MG63 (cell line): ENCODE data around the gene TFB2M. TPM values are rescaled to one million over a fixed set of nuclear protein-coding genes. Genes with fewer than 3 reads are reported as not detected.

Experiments used
- DNase-seq: peaks from one replicate; pipeline ENCODE4 v3.0.0-alpha.2; 2020
- H3K27me3 ChIP-seq: fragments of 250-450 bp; sonication (Bioruptor Pico); 2 replicates; pipeline ENCODE4 v1.5.1; 2020; ENCODE audit warnings: mild to moderate bottlenecking, moderate library complexity
- H3K36me3 ChIP-seq: fragments of 250-450 bp; sonication (Bioruptor Pico); 2 replicates; pipeline ENCODE4 v1.5.1; 2020; ENCODE audit warnings: mild to moderate bottlenecking, moderate library complexity
- H3K4me3 ChIP-seq: fragments of 250-450 bp; sonication (Bioruptor Pico); 2 replicates; pipeline ENCODE4 v1.5.1; 2020; ENCODE audit warnings: mild to moderate bottlenecking, moderate library complexity
- H3K9me3 ChIP-seq: fragments of 250-450 bp; sonication (Bioruptor Pico); 2 replicates; pipeline ENCODE4 v1.5.1; 2020; ENCODE audit warnings: mild to moderate bottlenecking, moderate library complexity
- total RNA-seq: library from RNA; depleted of rRNA; stranded (reverse); fragments of >200 nt; shearing (Covaris generic); gene quantifications from 2 replicates; pipeline ENCODE4 v1.2.3, GENCODE V29; 2014; ENCODE audit warnings: low replicate concordance

TFB2M gene
- total RNA-seq, 1 experiment from 2014 or later, result 10.9 TPM

- no peak for DNase-seq
- H3K27me3 ChIP-seq, result no peaks in the 10 kb centered on the region
- no peak overlapping the region for H3K4me3 ChIP-seq
- peaks cover 17% of the 10 kb centered on the region for H3K36me3 ChIP-seq
- no peaks in the 10 kb centered on the region for H3K9me3 ChIP-seq
Observed at GRCh38 chr1:246537441-246537840, 28.6 kb downstream of the TFB2M start.

GRCh38 chr1:246534114-246534513, 31.9 kb downstream of the TFB2M start:
- no peaks in the 10 kb centered on the region for H3K36me3 ChIP-seq
- DNase-seq, result no peak
- H3K27me3 ChIP-seq, result no peaks in the 10 kb centered on the region
- no peak overlapping the region for H3K4me3 ChIP-seq
- peaks cover 7% of the 10 kb centered on the region for H3K9me3 ChIP-seq

- H3K4me3 ChIP-seq, result no peak overlapping the region
Observed at GRCh38 chr1:246533371-246533905, 32.6 kb downstream of the TFB2M start.

GRCh38 chr1:246532519-246532918, 33.5 kb downstream of the TFB2M start:
- no peak for DNase-seq
- Histone ChIP-seq H3K36me3 (no peaks in the 10 kb centered on the region), H3K4me3 (no peak overlapping the region), H3K9me3 (peaks cover 7% of the 10 kb centered on the region), H3K27me3 (no peaks in the 10 kb centered on the region)

More at GRCh38 chr1:246533371-246533905, 32.6 kb downstream of the TFB2M start:
- no peaks in the 10 kb centered on the region for H3K36me3 ChIP-seq
- no peak for DNase-seq
- no peaks in the 10 kb centered on the region for H3K27me3 ChIP-seq
- H3K9me3 ChIP-seq, result peaks cover 7% of the 10 kb centered on the region

- no peak overlapping the region for H3K4me3 ChIP-seq
- H3K36me3 ChIP-seq, result no peaks in the 10 kb centered on the region
- no peak for DNase-seq
- no peaks in the 10 kb centered on the region for H3K27me3 ChIP-seq
- H3K9me3 ChIP-seq, result peaks cover 7% of the 10 kb centered on the region
Observed at GRCh38 chr1:246530482-246530881, 35.6 kb downstream of the TFB2M start.

GRCh38 chr1:246528933-246529731, 36.9 kb downstream of the TFB2M start:
- H3K4me3 ChIP-seq, result no peak overlapping the region
- H3K27me3 ChIP-seq, result no peaks in the 10 kb centered on the region
- no peak for DNase-seq

GRCh38 chr1:246527402-246528088, 38.5 kb downstream of the TFB2M start:
- Histone ChIP-seq H3K27me3 (no peaks in the 10 kb centered on the region), H3K4me3 (no peak overlapping the region), H3K9me3 (peaks cover 7% of the 10 kb centered on the region), H3K36me3 (no peaks in the 10 kb centered on the region)
- no peak for DNase-seq

More at GRCh38 chr1:246528933-246529731, 36.9 kb downstream of the TFB2M start:
- H3K9me3 ChIP-seq, result peaks cover 7% of the 10 kb centered on the region
- H3K36me3 ChIP-seq, result no peaks in the 10 kb centered on the region

GRCh38 chr1:246526915-246527314, 39.1 kb downstream of the TFB2M start:
- no peak for DNase-seq
- H3K4me3 ChIP-seq, result no peak overlapping the region
- no peaks in the 10 kb centered on the region for H3K27me3 ChIP-seq
- H3K9me3 ChIP-seq, result peaks cover 7% of the 10 kb centered on the region
- no peaks in the 10 kb centered on the region for H3K36me3 ChIP-seq

- Histone ChIP-seq H3K9me3 (peaks cover 7% of the 10 kb centered on the region), H3K27me3 (no peaks in the 10 kb centered on the region)
- DNase-seq, result no peak
Observed at GRCh38 chr1:246526380-246526779, 39.7 kb downstream of the TFB2M start.

GRCh38 chr1:246519514-246519913, 46.5 kb downstream of the TFB2M start:
- no peak for DNase-seq
- Histone ChIP-seq H3K36me3 (no peaks in the 10 kb centered on the region), H3K4me3 (no peak overlapping the region), H3K27me3 (no peaks in the 10 kb centered on the region), H3K9me3 (peaks cover 19% of the 10 kb centered on the region)

More at GRCh38 chr1:246526380-246526779, 39.7 kb downstream of the TFB2M start:
- no peaks in the 10 kb centered on the region for H3K36me3 ChIP-seq
- H3K4me3 ChIP-seq, result no peak overlapping the region

- peaks cover 23% of the 10 kb centered on the region for H3K9me3 ChIP-seq
- no peak for DNase-seq
- no peaks in the 10 kb centered on the region for H3K27me3 ChIP-seq
- H3K4me3 ChIP-seq, result no peak overlapping the region
- no peaks in the 10 kb centered on the region for H3K36me3 ChIP-seq
Observed at GRCh38 chr1:246518456-246519205, 47.4 kb downstream of the TFB2M start.

- Histone ChIP-seq H3K36me3 (no peaks in the 10 kb centered on the region), H3K27me3 (no peaks in the 10 kb centered on the region), H3K9me3 (peaks cover 23% of the 10 kb centered on the region), H3K4me3 (no peak overlapping the region)
- DNase-seq, result no peak
Observed at GRCh38 chr1:246517391-246517790, 48.7 kb downstream of the TFB2M start.

GRCh38 chr1:246516126-246516525, 49.9 kb downstream of the TFB2M start:
- H3K27me3 ChIP-seq, result no peaks in the 10 kb centered on the region
- no peaks in the 10 kb centered on the region for H3K36me3 ChIP-seq
- H3K9me3 ChIP-seq, result peaks cover 23% of the 10 kb centered on the region
- H3K4me3 ChIP-seq, result no peak overlapping the region
- no peak for DNase-seq

GRCh38 chr1:246515390-246516005, 50.6 kb downstream of the TFB2M start:
- DNase-seq, result no peak
- Histone ChIP-seq H3K4me3 (no peak overlapping the region), H3K9me3 (peaks cover 23% of the 10 kb centered on the region), H3K27me3 (no peaks in the 10 kb centered on the region), H3K36me3 (no peaks in the 10 kb centered on the region)

GRCh38 chr1:246513619-246514343, 52.3 kb downstream of the TFB2M start:
- H3K4me3 ChIP-seq, result peak overlapping the region; percentile 18; the same call in 1 of the 2 replicates
- H3K9me3 ChIP-seq, result peaks cover 23% of the 10 kb centered on the region
- H3K27me3 ChIP-seq, result no peaks in the 10 kb centered on the region
- no peak for DNase-seq
- H3K36me3 ChIP-seq, result no peaks in the 10 kb centered on the region

- Histone ChIP-seq H3K9me3 (peaks cover 23% of the 10 kb centered on the region), H3K27me3 (no peaks in the 10 kb centered on the region), H3K4me3 (no peak overlapping the region), H3K36me3 (no peaks in the 10 kb centered on the region)
- no peak for DNase-seq
Observed at GRCh38 chr1:246513041-246513440, 53.0 kb downstream of the TFB2M start.
